NCI-H446 treated with DMSO at 0.1 percent for 48 hours (cell line): ENCODE results near the gene ZNF469.
"Not testable (repeated sequence)": the region's sequence is repeated elsewhere in the genome, so short reads cannot be mapped to it uniquely, and the experiment has no call there.

Experiments used
- DNase-seq: peaks from one replicate; lab custom pipeline; 2025; lab: John Stamatoyannopoulos, UW

The ZNF469 gene

GRCh38 chr16:88393034-88393433 is 10.3 kb downstream of the ZNF469 start:
- no peak for DNase-seq

DNA sequence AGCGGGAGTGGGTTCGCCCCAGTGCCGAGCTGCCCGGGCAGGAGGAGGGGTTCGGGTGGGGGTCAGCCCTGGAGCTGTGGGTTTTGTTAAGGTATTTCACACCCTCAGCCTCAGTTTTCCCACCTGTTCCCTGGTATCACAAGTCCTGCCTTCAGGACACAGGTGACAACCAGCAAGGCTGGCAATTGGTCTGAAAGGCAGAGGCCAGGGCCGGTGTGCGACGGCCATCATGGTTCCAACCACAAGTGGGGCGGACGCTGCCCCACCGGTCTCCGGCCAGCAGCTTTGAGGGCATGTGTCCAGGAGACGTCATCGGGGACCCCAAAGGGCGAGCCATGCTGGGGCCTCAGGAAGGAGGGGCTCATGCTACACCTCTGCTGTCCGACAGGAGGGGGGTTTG is 10.8 kb downstream of the ZNF469 start:
- no peak for DNase-seq

GRCh38 chr16:88394426-88394825 is 11.7 kb downstream of the ZNF469 start:
- no peak for DNase-seq

- DNase-seq: no peak
These were observed 13.2 kb downstream of the ZNF469 start for GRCh38 chr16:88395669-88396584.

- no peak for DNase-seq
These were observed 15.6 kb downstream of the ZNF469 start for GRCh38 chr16:88398170-88398873.

GRCh38 chr16:88398874-88399178 is 16.1 kb downstream of the ZNF469 start:
- no peak for DNase-seq

DNA sequence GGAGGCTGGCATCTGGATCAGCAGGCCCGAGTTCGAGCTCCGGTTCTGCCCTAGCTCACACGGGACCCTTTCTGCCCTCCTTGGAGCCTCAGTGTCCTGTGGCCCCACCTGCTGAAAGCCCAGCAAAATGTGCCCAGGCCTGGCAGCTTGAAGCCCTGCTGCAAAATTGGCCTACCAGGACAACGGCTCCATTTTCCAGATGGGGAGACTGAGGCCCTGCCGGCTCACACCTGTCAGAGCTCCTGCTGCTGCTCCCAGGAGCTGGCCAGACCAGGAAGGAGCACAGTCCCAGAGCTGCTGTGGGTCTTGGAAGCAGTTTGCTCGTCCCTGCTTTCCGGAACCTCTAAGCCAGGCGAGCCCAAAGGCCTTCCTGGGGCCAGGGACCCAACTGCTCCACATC is 17.4 kb downstream of the ZNF469 start:
- DNase-seq: no peak

GRCh38 chr16:88401604-88402246 is 19.0 kb downstream of the ZNF469 start:
- DNase-seq: no peak

DNA sequence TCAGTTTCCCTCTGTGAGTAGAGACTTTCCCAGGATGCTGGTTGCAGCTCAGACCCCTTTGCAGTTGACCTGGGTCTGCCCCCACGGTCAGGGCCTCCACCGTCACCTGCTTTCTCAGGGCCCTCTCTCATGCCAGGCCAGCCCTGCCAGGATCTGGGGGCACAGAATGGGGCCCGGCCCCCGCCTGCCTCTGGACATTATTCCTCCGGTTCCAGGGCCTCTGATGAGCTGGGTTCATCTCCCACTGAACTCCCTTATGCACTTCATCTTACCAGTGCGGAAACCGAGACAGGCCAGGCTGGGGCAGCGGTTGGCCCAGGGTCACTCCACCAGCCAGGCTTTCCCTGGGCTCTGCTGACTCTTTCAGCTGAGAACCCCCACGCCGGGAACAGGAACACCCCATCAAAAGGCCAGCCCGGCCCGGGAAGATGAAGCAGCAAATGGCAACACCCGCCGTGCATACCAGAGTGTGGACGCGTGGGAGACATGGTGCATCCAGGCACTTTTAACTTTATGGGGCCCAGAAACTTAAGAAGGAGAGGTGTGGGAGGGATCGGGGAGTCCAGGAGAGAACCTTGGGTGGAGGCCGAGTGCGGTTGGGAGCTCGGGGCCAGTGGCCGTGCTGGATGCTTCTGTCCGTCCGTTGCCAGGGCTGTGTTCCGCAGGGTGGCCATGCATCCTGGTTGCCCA is 19.9 kb downstream of the ZNF469 start:
- DNase-seq: no peak

GRCh38 chr16:88403794-88404581 is 21.2 kb downstream of the ZNF469 start:
- DNase-seq: no peak

DNA sequence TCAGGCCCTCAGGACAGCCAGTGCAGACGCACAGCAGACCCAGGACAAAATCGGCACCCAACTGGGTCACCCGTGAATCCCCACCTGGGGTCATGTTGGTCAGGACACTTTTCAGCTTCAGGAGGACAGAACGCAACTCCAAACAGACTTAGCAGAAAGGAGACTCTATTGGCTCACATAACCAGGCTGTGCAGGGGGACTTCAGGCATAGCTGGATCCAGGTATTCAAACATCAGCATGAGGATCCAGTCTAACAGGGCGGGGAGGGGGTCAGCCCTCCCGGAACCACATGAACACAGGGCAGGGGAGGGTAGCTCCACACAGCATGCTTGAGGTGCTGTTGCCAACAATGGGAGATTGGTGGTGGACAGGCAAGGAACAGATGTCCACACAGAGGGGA is 22.0 kb downstream of the ZNF469 start:
- no peak for DNase-seq

DNA sequence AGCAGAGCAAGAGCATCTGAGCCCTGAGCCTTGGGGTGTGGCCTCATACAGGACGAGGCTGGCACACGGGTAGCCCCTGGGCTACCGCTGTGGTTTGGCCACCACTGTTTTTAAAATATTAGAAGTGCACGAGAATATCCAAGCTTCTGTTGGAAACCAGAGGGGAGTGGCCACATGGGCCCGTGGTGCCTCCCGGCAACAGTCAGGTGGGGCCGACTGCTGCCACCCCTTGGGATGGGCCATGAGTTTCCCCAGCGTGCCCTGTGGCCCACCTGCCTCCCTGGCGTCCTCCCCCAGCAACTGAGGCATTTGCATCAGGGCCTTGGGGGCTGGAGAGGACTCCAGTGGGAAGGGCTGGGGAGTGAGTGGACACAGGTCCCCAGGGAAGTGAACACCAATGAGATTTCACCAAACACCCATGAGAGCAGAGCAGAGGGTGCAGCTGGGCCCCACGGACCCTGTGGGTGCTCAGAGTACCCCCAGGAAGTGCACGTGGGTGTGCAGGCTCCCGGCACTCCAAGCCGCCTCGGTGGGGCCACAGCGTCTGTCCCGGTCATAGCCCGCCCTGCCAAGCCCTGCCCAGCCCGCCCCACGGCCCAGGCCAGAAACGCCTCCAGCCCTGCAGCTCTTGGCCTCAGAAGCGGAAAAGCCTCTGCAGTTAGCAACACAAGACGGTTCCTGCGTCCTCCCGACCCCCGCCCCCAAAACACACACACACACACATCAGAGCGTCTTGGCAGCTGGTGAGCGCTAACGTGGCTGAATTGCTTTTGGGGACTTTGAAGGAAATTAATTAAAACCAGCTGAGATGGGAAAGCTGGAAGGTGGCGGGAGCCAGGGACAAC is 22.7 kb downstream of the ZNF469 start:
- DNase-seq: no peak

DNA sequence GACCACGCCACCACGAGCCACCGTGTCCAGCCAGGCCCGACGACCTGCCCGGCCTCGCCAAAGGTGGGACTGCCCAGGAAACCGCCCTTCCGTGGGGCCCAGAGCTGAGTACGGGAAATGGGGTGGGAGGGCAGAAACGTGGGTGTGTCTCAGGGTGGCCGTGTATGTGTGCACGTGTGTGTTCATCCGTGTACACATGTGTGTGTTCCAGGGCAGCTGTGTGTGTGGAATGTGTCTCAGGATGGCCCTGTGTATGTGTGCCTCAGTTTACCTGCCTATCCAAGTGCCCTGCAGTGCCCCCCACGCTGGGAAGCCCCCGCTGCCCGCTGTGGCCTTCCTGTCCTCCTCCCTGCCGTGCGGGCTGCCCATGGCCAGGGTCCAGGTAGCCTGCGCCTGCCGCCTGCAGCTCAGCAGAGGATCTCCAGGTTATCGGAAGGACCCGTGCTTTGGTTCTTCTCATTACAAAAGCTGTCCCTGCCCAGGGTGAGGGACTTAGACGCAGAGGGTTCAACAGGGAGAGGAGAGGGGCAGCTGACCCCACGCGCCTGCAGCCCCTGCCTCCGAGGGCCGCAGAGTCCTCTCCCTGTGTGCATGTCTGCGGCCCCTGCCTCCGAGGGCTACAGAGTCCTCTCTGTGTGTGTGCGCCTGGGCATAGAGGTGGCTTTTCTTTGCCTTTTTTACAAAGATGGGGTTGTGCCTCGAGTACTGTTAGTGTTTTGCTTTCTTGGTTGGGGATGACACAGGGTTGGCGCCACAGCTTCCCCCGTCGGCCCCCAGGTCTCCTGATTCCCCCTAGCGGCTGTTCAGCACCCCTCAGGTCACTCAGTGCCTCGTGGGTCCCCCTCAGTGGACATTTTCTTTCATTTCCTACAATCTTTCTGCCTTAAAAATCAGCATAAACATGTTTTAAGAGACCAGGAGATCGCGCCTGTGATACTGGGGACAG is 23.6 kb downstream of the ZNF469 start:
- DNase-seq: no peak

GRCh38 chr16:88407042-88407420 is 24.3 kb downstream of the ZNF469 start:
- no peak for DNase-seq

GRCh38 chr16:88407807-88408206 is 25.0 kb downstream of the ZNF469 start:
- DNase-seq: no peak

DNA sequence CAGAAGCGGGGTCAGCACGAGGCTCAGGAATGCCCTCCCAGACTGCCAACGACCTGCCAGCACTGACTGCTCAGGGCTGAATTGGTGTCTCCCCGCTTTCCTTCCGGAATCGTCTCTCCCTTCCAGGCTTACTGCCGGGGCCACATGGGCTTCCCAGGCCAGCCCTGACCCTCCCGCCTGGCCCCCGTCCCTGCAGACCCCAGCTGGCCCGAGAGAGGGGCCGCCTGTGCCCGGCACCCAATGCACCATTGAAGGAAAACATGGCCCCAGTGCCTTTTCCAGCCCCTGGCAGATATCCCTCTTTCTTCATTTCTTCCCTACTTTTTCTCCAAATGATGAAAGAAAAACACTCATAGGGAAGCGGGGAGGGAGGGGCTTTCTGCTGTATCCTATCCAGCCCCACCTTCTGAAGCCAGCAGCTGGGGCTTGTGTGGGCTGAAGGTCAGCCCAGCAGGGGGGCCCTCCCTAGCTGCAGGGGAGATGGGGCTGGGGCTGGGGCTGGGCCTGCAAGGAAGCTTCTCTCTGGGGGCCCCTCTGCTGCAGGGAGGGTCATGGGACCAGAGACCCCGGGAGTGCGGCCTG is 25.9 kb downstream of the ZNF469 start:
- no peak for DNase-seq

GRCh38 chr16:88409296-88410065 is 26.7 kb downstream of the ZNF469 start:
- DNase-seq: no peak

DNA sequence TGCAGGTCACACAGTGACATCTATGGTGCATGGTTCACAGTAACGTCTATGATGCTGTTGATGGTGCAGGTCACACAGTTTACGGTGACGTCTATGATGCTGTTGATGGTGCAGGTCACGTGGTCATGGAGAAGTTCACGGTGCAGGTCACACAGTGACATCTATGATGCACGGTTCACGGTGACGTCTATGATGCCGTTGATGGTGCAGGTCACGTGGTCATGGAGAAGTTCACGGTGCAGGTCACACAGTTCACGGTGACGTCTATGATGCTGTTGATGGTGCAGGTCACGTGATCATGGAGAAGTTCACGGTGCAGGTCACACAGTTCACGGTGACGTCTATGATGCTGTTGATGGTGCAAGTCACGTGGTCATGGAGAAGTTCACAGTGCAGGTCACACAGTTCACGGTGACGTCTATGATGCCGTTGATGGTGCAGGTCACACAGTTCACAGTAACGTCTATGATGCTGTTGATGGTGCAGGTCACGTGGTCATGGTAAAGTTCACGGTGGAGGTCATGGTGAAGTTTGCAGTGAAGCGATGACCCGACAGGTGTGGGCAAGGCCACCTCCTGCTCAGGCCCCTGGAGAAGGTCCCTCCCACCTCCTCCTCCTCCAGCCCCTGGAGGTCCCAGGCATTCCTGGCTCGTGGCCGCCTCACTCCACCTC is 27.7 kb downstream of the ZNF469 start:
- not testable (repeated sequence) for DNase-seq
